Measurements from ENCODE around the gene SLC44A5. TPM values are rescaled to one million over a fixed set of nuclear protein-coding genes. Genes with fewer than 3 reads are reported as not detected.

The SLC44A5 gene
- total RNA-seq, 1 experiment from 2014 or later, result 0.18 TPM

GRCh38 chr1:75583282-75583681, 27.6 kb downstream of the SLC44A5 start:
- H3K9me3 ChIP-seq (ENCODE audit: control insufficient read depth, insufficient read depth, low read depth, low read length), result no peaks in the 10 kb centered on the region
- BruUV-seq (replicated peaks), result no TSS peak
- in situ Hi-C loops (cut with HindIII; ENCODE audit: low pct_unique_long_range_greater_than_20kb, low sequenced_read_pairs) (no loop called here), intact Hi-C loops (cut with micrococcal nuclease; ENCODE audit: unreplicated experiment) (no loop called here)
- no peak overlapping the region for H3K4me3 ChIP-seq (ENCODE audit: low read depth in 2 of 2, low read length in 2 of 2)
- ChIA-PET POLR2A (no interaction called here), CTCF (no interaction called here)
- TF ChIP-seq REST (IDR thresholded peaks at IDR 0.05; ENCODE audit: insufficient read depth in 1 of 2, low read depth in 2 of 2, low read length in 1 of 2) (no peak), CTCF (IDR thresholded peaks at IDR 0.05) (no peak)
- DNase-seq (ENCODE audit: low read depth, low spot score) (no peak), ATAC-seq (no peak)
- no peaks in the 10 kb centered on the region for H3K36me3 ChIP-seq (ENCODE audit: control insufficient read depth, insufficient read depth, low read length)
- H3K4me1 ChIP-seq (ENCODE audit: control insufficient read depth, insufficient read depth, low read length), result no peaks in the 10 kb centered on the region
- H3K27me3 ChIP-seq (ENCODE audit: control insufficient read depth, insufficient read depth, low read length), result no peaks in the 10 kb centered on the region
- no peak overlapping the region for H3K27ac ChIP-seq (ENCODE audit: low read length)

- Histone ChIP-seq H3K4me1 (ENCODE audit: control insufficient read depth, insufficient read depth, low read length) (no peaks in the 10 kb centered on the region), H3K36me3 (ENCODE audit: control insufficient read depth, insufficient read depth, low read length) (no peaks in the 10 kb centered on the region), H3K9me3 (ENCODE audit: control insufficient read depth, insufficient read depth, low read depth, low read length) (no peaks in the 10 kb centered on the region), H3K4me3 (ENCODE audit: low read depth in 2 of 2, low read length in 2 of 2) (no peak overlapping the region), H3K27me3 (ENCODE audit: control insufficient read depth, insufficient read depth, low read length) (no peaks in the 10 kb centered on the region), H3K27ac (ENCODE audit: low read length) (no peak overlapping the region)
- DNase-seq (ENCODE audit: low read depth, low spot score) (no peak), ATAC-seq (no peak)
- intact Hi-C loops (cut with micrococcal nuclease; ENCODE audit: unreplicated experiment) (no loop called here), in situ Hi-C loops (cut with HindIII; ENCODE audit: low pct_unique_long_range_greater_than_20kb, low sequenced_read_pairs) (no loop called here)
- TF ChIP-seq TCF7L2 (IDR thresholded peaks at IDR 0.05; ENCODE audit: low read depth, low read length), result no peak
- no peak for TF ChIP-seq SIN3A (IDR thresholded peaks at IDR 0.05; ENCODE audit: borderline replicate concordance, insufficient read depth, low read depth, low read length)
- TF ChIP-seq REST (IDR thresholded peaks at IDR 0.05; ENCODE audit: insufficient read depth in 1 of 2, low read depth in 2 of 2, low read length in 1 of 2), result no peak
- POLR2A ChIA-PET, result no interaction called here
- CTCF ChIA-PET, result no interaction called here
- no TSS peak for BruUV-seq (replicated peaks)
Observed at GRCh38 chr1:75582725-75583261, 28.1 kb downstream of the SLC44A5 start.

Data from Panc1 (cell line).